SKM-1 (cell line): ENCODE measurements around the gene RNASEH2A.

Experiments
- DNase-seq: peaks from one replicate; lab custom pipeline; 2025; ENCODE audit not compliant: unreplicated experiment; lab: John Stamatoyannopoulos, UW

Gene RNASEH2A

DNA sequence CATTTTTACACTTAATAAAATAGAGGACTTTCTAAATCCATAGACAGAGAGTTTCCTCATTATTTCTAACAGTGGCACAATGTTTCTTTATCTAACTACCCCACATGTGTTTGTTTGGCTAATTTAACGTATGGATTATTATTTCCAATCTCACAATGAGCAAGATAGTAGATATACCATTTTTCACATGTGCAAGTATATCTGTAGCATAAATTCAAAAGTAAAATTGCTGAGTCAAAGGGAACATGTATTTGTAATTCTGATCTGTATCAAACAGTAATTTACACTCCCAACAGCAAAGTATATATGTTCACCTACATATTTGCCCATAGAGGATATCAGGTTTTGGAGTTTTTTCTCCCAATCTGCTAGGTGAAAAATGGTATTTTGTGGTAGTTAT lies 50.3 kb downstream of the RNASEH2A start:
- no peak for DNase-seq

DNA sequence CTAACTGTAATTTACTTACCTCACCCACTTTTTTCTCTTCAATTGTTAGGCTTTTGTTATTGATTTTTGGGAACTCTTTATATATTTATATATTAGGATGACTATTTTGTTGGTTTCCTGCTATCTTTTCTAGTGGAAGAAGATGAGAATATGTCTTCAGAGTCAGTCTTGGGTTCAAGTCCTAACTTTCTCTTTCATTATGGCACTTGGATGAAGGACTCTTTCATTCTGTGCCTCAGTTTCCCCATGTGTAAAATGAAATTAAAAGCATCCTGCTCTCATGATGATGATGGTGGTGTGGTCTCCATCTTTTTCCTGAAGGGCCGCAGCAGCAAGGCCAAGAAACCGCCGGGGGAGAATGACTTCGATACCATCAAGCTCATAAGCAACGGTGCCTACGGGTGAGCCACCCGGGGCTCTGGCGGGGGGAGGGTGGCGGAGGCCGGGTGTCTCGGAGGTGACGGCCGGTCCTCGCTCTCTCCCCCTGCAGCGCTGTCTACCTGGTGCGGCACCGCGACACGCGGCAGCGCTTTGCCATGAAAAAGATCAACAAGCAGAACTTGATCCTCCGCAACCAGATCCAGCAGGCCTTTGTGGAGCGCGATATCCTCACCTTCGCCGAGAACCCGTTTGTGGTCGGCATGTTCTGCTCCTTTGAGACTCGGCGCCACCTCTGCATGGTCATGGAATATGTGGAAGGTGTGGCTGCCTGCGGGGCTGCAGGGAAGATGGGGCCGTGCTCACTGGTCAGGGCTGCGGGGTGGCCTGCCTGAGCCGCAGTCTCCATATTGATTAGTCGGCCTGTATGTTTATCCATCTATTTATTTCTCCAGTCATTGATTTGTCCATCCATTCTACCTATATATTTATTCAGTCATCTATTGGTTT lies 51.9 kb downstream of the RNASEH2A start:
- DNase-seq = no peak

DNA sequence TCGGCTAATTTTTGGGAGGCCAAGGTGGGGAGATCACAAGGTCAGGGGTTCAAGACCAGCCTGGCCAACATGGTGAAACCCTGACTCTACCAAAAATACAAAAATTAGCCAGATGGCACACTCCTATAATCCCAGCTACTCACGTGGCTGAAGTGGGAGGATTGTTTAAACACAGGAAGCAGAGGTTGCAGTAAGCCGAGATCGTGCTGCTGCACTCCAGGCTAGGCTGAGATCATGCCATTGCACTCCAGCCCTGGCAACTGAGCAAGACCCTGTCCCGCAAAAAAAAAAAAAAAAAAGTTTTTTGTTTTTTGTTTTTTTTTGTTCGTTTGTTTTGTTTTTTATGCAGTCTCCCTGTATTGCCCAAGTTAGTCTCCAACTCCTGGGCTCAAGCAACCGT lies 53.2 kb downstream of the RNASEH2A start:
- DNase-seq = no peak
